Kidney (tissue), 14 donors: ENCODE results near the gene MRPS12. TPM values are rescaled to one million over a fixed set of nuclear protein-coding genes. Genes with fewer than 3 reads are reported as not detected.
A peak's percentile ranks its signal among the peaks of the same experiment; 100 is the strongest.

Experiments used
- DNase-seq, 5 donors: peaks; one replicate each; pipeline ENCODE4 v3.0.0-alpha.2; 2013 to 2020
- FAIRE-seq: peaks from 2 replicates; lab custom pipeline; 2012; peaks lifted over from hg19 to GRCh38; lab: Jason Lieb, UNC
- H3K27ac ChIP-seq, 2 donors: one replicate each; pipeline ENCODE4 v1.7.0; 2013; ENCODE audit warnings: low read depth in 2 of 2, low read length in 2 of 2, inconsistent platforms in 1 of 2
- H3K27me3 ChIP-seq: one replicate; pipeline ENCODE4 v1.7.1; 2013; ENCODE audit warnings: low read length, inconsistent platforms; ENCODE audit not compliant: control insufficient read depth, insufficient read depth
- H3K36me3 ChIP-seq, 3 donors: one replicate each; pipeline versions ENCODE4 v1.7.0 to v1.7.1; 2013; ENCODE audit warnings: low read length in 3 of 3, control low read depth in 1 of 3, inconsistent platforms in 1 of 3; ENCODE audit not compliant: insufficient read depth in 3 of 3, control insufficient read depth in 2 of 3
- H3K4me1 ChIP-seq, 3 donors: one replicate each; pipeline versions ENCODE4 v1.7.0 to v1.7.1; 2013; ENCODE audit warnings: low read length in 3 of 3, inconsistent platforms in 1 of 3, low read depth in 1 of 3; ENCODE audit not compliant: control insufficient read depth in 2 of 3, insufficient read depth in 2 of 3
- H3K4me3 ChIP-seq, 3 donors: one replicate each; pipeline versions ENCODE4 v1.7.0 to v1.8.1; 2013; ENCODE audit warnings: low read length in 3 of 3, control low read depth in 1 of 3, inconsistent platforms in 1 of 3
- H3K9ac ChIP-seq, 3 donors: one replicate each; pipeline versions ENCODE4 v1.7.0 to v1.7.1; 2013; ENCODE audit warnings: low read length in 3 of 3, control low read depth in 1 of 3, inconsistent platforms in 1 of 3
- H3K9me3 ChIP-seq, 3 donors: one replicate each; pipeline versions ENCODE4 v1.7.0 to v1.7.1; 2013; ENCODE audit warnings: low read length in 3 of 3, control low read depth in 1 of 3, inconsistent platforms in 1 of 3; ENCODE audit not compliant: control insufficient read depth in 2 of 3, insufficient read depth in 1 of 3
- CTCF ChIP-seq: IDR thresholded peaks from 3 replicates; pipeline ENCODE4 v1.5.1; 2012; ENCODE audit warnings: mild to moderate bottlenecking, moderate library complexity, borderline replicate concordance; ENCODE audit not compliant: insufficient read depth; ENCODE audit errors: extremely low read depth
- intact Hi-C: fragments of 100-400 bp; cut with DNase I; formaldehyde crosslinking; loops from one replicate; pipeline ENCODE4 v1.11.1; 2022
- polyA plus RNA-seq: library from polyadenylated mRNA; stranded (reverse); fragments of 350-450 nt; fragmentation: Illumina TruSeq; extraction: RNeasy Lipid Tissue Mini Kit (QIAGEN cat#74804); gene quantifications from one replicate; pipeline ENCODE4 v1.2.3, GENCODE V29; 2014; ENCODE audit warnings: low read depth, low replicate concordance; ENCODE audit not compliant: insufficient read depth
- total RNA-seq: library from RNA; stranded (reverse); fragmentation: NEBNext Ultra II Directional; extraction: Animal tissue kit (Norgen Biotek cat#: 25700); gene quantifications from one replicate; pipeline ENCODE4 v1.2.1, GENCODE V29; 2021
- donor health status: control.
- donor health status: control.
- donor health status: control.
- donor health status: control.
- donor health status: control.
- donor health status: DM: yes; HTN: yes; CAD: no.
- donor health status: Normal renal cell carcinoma (clear cell type).

Gene MRPS12
- total and polyA plus RNA-seq, 2 donors from 2014 or later, result 28.5 to 110 TPM

DNA sequence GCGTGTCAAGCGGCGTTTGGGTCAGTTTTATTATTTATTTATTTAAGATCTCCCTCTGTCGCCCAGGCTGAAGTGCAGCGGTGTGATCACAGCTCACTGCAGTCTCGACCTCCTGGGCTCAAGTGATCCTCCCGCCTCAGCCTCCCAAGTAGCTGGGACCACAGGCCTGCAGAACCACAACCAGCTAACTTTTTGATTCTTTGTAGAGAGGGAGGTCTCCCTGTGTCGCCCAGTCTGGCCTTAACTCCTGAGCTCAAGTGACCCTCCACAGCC, 713 bp downstream of the MRPS12 start:
- no peak for FAIRE-seq
- TF ChIP-seq CTCF, result no peak
- H3K4me1 ChIP-seq, result peaks cover 0 to 15% (median 0%) of the 10 kb centered on the region in 3 donors

GRCh38 chr19:38932425-38933179, 1.9 kb downstream of the MRPS12 start:
- DNase-seq (peak in 3 of 5 donors; percentile 32 to 78 (median 45)), FAIRE-seq (no peak)
- intact Hi-C loops, result no loop called here
- Histone ChIP-seq H3K9me3 (no peaks in the 10 kb centered on the region), H3K4me3 (no peak overlapping the region), H3K27ac (no peak overlapping the region), H3K9ac (no peak overlapping the region), H3K36me3 (peaks cover 0 to 5% (median 4%) of the 10 kb centered on the region in 3 donors), H3K4me1 (peaks cover 0 to 15% (median 0%) of the 10 kb centered on the region in 3 donors), H3K27me3 (no peaks in the 10 kb centered on the region)
- peak; percentile 29 for TF ChIP-seq CTCF

More for the DNA sequence above, 713 bp downstream of the MRPS12 start:
- peak overlapping the region; percentile 49 to 91 for H3K27ac ChIP-seq
- peaks cover 0 to 5% (median 4%) of the 10 kb centered on the region in 3 donors for H3K36me3 ChIP-seq
- H3K9me3 ChIP-seq, result no peaks in the 10 kb centered on the region
- peak overlapping the region; percentile 56 to 99 (median 95) for H3K9ac ChIP-seq
- intact Hi-C loops, result no loop called here
- DNase-seq, result no peak
- no peaks in the 10 kb centered on the region for H3K27me3 ChIP-seq
- H3K4me3 ChIP-seq, result peak overlapping the region; percentile 78 to 97 (median 96)

DNA sequence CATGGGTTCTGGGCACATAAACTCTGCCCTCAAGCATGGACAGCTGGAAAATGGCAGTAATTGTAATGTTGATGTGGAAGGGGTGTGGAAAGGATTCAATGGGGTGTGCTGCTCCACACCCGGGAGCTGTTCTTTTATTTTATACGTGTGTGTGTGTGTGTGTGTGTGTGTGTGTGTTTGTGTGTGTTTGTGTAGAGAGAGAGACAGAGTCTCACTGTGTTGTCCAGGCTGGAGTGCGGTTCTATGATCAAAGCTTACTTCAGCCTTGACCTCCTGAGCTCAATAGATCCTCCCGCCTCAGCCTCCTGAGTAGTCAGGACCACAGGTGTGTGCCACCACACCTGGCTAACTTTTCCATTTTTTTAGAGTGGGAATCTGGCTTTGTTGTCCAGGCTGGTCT, 2.8 kb downstream of the MRPS12 start:
- H3K36me3 ChIP-seq, result peaks cover 0 to 5% (median 4%) of the 10 kb centered on the region in 3 donors
- no peak overlapping the region for H3K9ac ChIP-seq
- H3K9me3 ChIP-seq, result no peaks in the 10 kb centered on the region
- H3K27ac ChIP-seq, result no peak overlapping the region
- no peaks in the 10 kb centered on the region for H3K27me3 ChIP-seq
- TF ChIP-seq CTCF, result no peak
- DNase-seq (peak in 1 of 5 donors; percentile 10), FAIRE-seq (no peak)
- no peak overlapping the region for H3K4me3 ChIP-seq
- H3K4me1 ChIP-seq, result peaks cover 0 to 15% (median 0%) of the 10 kb centered on the region in 3 donors
- intact Hi-C loops, result no loop called here
